Uterus (tissue), 4 donors: Measurements from ENCODE around the gene LBHD2. TPM values are rescaled to one million over a fixed set of nuclear protein-coding genes. Genes with fewer than 3 reads are reported as not detected.

ENCODE experiments used
- DNase-seq, 2 donors: peaks; one replicate each; pipeline ENCODE4 v3.0.0-alpha.2; 2019 to 2020
- H3K27ac ChIP-seq, 2 donors: fragments of 200-600 bp; sonication (generic); 1 replicate in 1 of 2; 2 replicates in 1 of 2; pipeline ENCODE4 v1.5.1; 2016 to 2018
- H3K27me3 ChIP-seq, 2 donors: fragments of 200-600 bp; sonication (generic); one replicate each; pipeline ENCODE4 v1.5.1; 2018 to 2019; ENCODE audit warnings: control low read depth in 1 of 2
- H3K36me3 ChIP-seq, 2 donors: fragments of 200-600 bp; sonication (generic); one replicate each; pipeline ENCODE4 v1.5.1; 2019; ENCODE audit warnings: control low read depth in 1 of 2
- H3K4me1 ChIP-seq, 2 donors: fragments of 200-600 bp; sonication (generic); one replicate each; pipeline ENCODE4 v1.5.1; 2018 to 2019; ENCODE audit warnings: control low read depth in 1 of 2
- H3K4me3 ChIP-seq, 2 donors: fragments of 200-600 bp; sonication (generic); 1 replicate in 1 of 2; 2 replicates in 1 of 2; pipeline ENCODE4 v1.5.1; 2018 to 2019; ENCODE audit warnings: mild to moderate bottlenecking in 1 of 2
- H3K9me3 ChIP-seq, 2 donors: fragments of 200-600 bp; sonication (generic); one replicate each; pipeline ENCODE4 v1.5.1; 2019; ENCODE audit warnings: control low read depth in 1 of 2
- CTCF ChIP-seq, 4 experiments: fragments of 200-600 bp in 2 of 4; fragments of 450-650 bp in 2 of 4; sonication (generic) in 2 of 4; IDR thresholded peaks; one replicate each; pipeline ENCODE4 v1.5.1; 2016 to 2019; ENCODE audit warnings: antibody characterized with exemption in 4 of 4, mild to moderate bottlenecking in 2 of 4, moderate library complexity in 1 of 4
- POLR2A ChIP-seq, 2 donors: fragments of 450-650 bp; IDR thresholded peaks; one replicate each; pipeline ENCODE4 v1.6.1; 2016; ENCODE audit warnings: antibody characterized with exemption in 2 of 2, mild to moderate bottlenecking in 1 of 2, moderate library complexity in 1 of 2
- intact Hi-C: fragments of 100-400 bp; cut with DNase I; formaldehyde crosslinking; loops from one replicate; pipeline ENCODE4 v1.15.1; 2023; ENCODE audit warnings: low total_unique reads
- total RNA-seq, 4 donors: library from RNA; depleted of rRNA in 3 of 4; stranded (reverse); fragments of >200 nt in 3 of 4; gene quantifications; one replicate each; pipeline versions ENCODE4 v1.1.0 to v1.2.4, GENCODE V29; 2014 to 2023
- donor health status: DM: yes; HTN: yes; CAD: no.

Gene LBHD2
- total RNA-seq, 4 donors from 2014 or later = not detected

- Histone ChIP-seq H3K27me3 (peaks cover 17 to 26% of the 10 kb centered on the region in 2 donors), H3K36me3 (no peaks in the 10 kb centered on the region), H3K4me3 (no peak overlapping the region), H3K27ac (no peak overlapping the region), H3K4me1 (peaks cover 0 to 3% of the 10 kb centered on the region in 2 donors), H3K9me3 (no peaks in the 10 kb centered on the region)
- DNase-seq = no peak
- TF ChIP-seq POLR2A (IDR thresholded peaks at IDR 0.05) (no peak), CTCF (IDR thresholded peaks at IDR 0.05) (no peak)
- intact Hi-C loops = loop anchor here (10.0 kb wide), 1 partner anchor 84 kb away; no protein-coding TSS in a partner anchor
Measured at GRCh38 chr14:103100281-103101121, 16.5 kb downstream of the LBHD2 start.

- DNase-seq = no peak
- Histone ChIP-seq H3K4me1 (peaks cover 0 to 3% of the 10 kb centered on the region in 2 donors), H3K9me3 (no peaks in the 10 kb centered on the region), H3K27ac (no peak overlapping the region), H3K4me3 (no peak overlapping the region), H3K36me3 (no peaks in the 10 kb centered on the region), H3K27me3 (peaks cover 17 to 26% of the 10 kb centered on the region in 2 donors)
- TF ChIP-seq CTCF (IDR thresholded peaks at IDR 0.05) (no peak), POLR2A (IDR thresholded peaks at IDR 0.05) (no peak)
- intact Hi-C loops = loop anchor here (10.0 kb wide), 1 partner anchor 83 kb away; no protein-coding TSS in a partner anchor
Measured at GRCh38 chr14:103101257-103101962, 17.4 kb downstream of the LBHD2 start.

GRCh38 chr14:103101963-103102688 lies 18.1 kb downstream of the LBHD2 start:
- Histone ChIP-seq H3K4me1 (peaks cover 0 to 3% of the 10 kb centered on the region in 2 donors), H3K36me3 (no peaks in the 10 kb centered on the region), H3K4me3 (no peak overlapping the region), H3K27ac (no peak overlapping the region), H3K9me3 (no peaks in the 10 kb centered on the region), H3K27me3 (peaks cover 17 to 26% of the 10 kb centered on the region in 2 donors)
- DNase-seq = no peak
- TF ChIP-seq POLR2A (IDR thresholded peaks at IDR 0.05) (no peak), CTCF (IDR thresholded peaks at IDR 0.05) (no peak)
- intact Hi-C loops = loop anchor here (2.0 to 10.0 kb wide), 2 partner anchors 83 to 191 kb away; no protein-coding TSS in a partner anchor

GRCh38 chr14:103102689-103103260 lies 18.8 kb downstream of the LBHD2 start:
- Histone ChIP-seq H3K27ac (no peak overlapping the region), H3K9me3 (no peaks in the 10 kb centered on the region), H3K4me3 (no peak overlapping the region), H3K36me3 (no peaks in the 10 kb centered on the region), H3K4me1 (peaks cover 0 to 3% of the 10 kb centered on the region in 2 donors), H3K27me3 (peaks cover 17 to 26% of the 10 kb centered on the region in 2 donors)
- no peak for DNase-seq
- TF ChIP-seq CTCF (IDR thresholded peaks at IDR 0.05) = no peak
- TF ChIP-seq POLR2A (IDR thresholded peaks at IDR 0.05) = no peak
- intact Hi-C loops = loop anchor here (2.0 to 10.0 kb wide), 2 partner anchors 82 to 190 kb away; no protein-coding TSS in a partner anchor
